Loucy (cell line): ENCODE measurements around the gene ADGRL3.

Source experiments
- H2AFZ ChIP-seq: fragments of 200-600 bp; sonication (generic); 2 replicates; pipeline ENCODE4 v1.6.0; 2016; ENCODE audit warnings: antibody characterized with exemption, mild to moderate bottlenecking, low read length, moderate library complexity
- H3F3A ChIP-seq: fragments of 200-600 bp; 2 replicates; pipeline ENCODE4 v1.6.0; 2016; ENCODE audit warnings: antibody characterized with exemption, low read depth, mild to moderate bottlenecking
- H3K27me3 ChIP-seq: fragments of 200-600 bp; sonication (generic); 2 replicates; pipeline ENCODE4 v1.6.1; 2014; ENCODE audit warnings: low read length, mild to moderate bottlenecking; ENCODE audit not compliant: insufficient read depth, poor library complexity, severe bottlenecking
- H3K36me3 ChIP-seq: fragments of 200-600 bp; sonication (generic); 2 replicates; pipeline ENCODE4 v1.6.1; 2016; ENCODE audit warnings: low read length; ENCODE audit not compliant: insufficient read depth
- H3K4me1 ChIP-seq: fragments of 200-600 bp; sonication (generic); 2 replicates; pipeline ENCODE4 v1.5.1; 2014; ENCODE audit warnings: low read length, mild to moderate bottlenecking; ENCODE audit not compliant: insufficient read depth, poor library complexity, severe bottlenecking
- H3K4me2 ChIP-seq: fragments of 200-600 bp; sonication (generic); 2 replicates; pipeline ENCODE4 v1.6.0; 2014; ENCODE audit warnings: antibody characterized with exemption, low read length, low read depth, mild to moderate bottlenecking; ENCODE audit not compliant: poor library complexity, severe bottlenecking
- H3K4me3 ChIP-seq: fragments of 200-600 bp; sonication (generic); 2 replicates; pipeline ENCODE4 v1.5.1; 2014; ENCODE audit warnings: low read length, mild to moderate bottlenecking, mixed read lengths; ENCODE audit not compliant: poor library complexity, severe bottlenecking
- H3K79me2 ChIP-seq: fragments of 200-600 bp; sonication (generic); 2 replicates; pipeline ENCODE4 v1.6.1; 2014; ENCODE audit warnings: low read length; ENCODE audit not compliant: insufficient read depth
- H3K9ac ChIP-seq: fragments of 200-600 bp; sonication (generic); 2 replicates; pipeline ENCODE4 v1.6.0; 2014; ENCODE audit warnings: mild to moderate bottlenecking, low read depth, low read length, moderate library complexity; ENCODE audit not compliant: poor library complexity, severe bottlenecking
- H3K9me2 ChIP-seq: fragments of 200-600 bp; sonication (generic); replicated peaks from 2 replicates; pipeline ENCODE4 v1.6.1; 2016; ENCODE audit warnings: low read depth, low read length, mixed read lengths
- H3K9me3 ChIP-seq: fragments of 200-600 bp; sonication (generic); 2 replicates; pipeline ENCODE4 v1.6.1; 2014; ENCODE audit warnings: mild to moderate bottlenecking, antibody characterized with exemption, low read length, low read depth; ENCODE audit not compliant: insufficient read depth
- H4K20me1 ChIP-seq: fragments of 200-600 bp; sonication (generic); 2 replicates; pipeline ENCODE4 v1.6.0; 2014; ENCODE audit warnings: antibody characterized with exemption, low read length, mild to moderate bottlenecking; ENCODE audit not compliant: insufficient read depth, poor library complexity, severe bottlenecking
- CTCF ChIP-seq: fragments of 200-600 bp; sonication (generic); conservative IDR thresholded peaks from 2 replicates; pipeline ENCODE4 v1.5.1; 2014; ENCODE audit warnings: mild to moderate bottlenecking, antibody characterized with exemption, low read length
- EZH2phosphoT487 ChIP-seq: fragments of 200-600 bp; IDR thresholded peaks from 2 replicates; pipeline ENCODE4 v1.6.1; 2018; ENCODE audit warnings: antibody characterized with exemption, mild to moderate bottlenecking, moderate library complexity, borderline replicate concordance

Gene ADGRL3

GRCh38 chr4:61799794-61800193, 599.7 kb downstream of the ADGRL3 start:
- Histone ChIP-seq H3F3A (no peaks in the 10 kb centered on the region), H3K4me1 (no peaks in the 10 kb centered on the region), H3K79me2 (no peaks in the 10 kb centered on the region)

GRCh38 chr4:61805227-61805626, 605.1 kb downstream of the ADGRL3 start:
- H3F3A ChIP-seq, result no peaks in the 10 kb centered on the region
- no peaks in the 10 kb centered on the region for H3K27me3 ChIP-seq
- no peak overlapping the region for H2AFZ ChIP-seq
- H3K4me3 ChIP-seq, result no peak overlapping the region
- TF ChIP-seq EZH2phosphoT487, result no peak
- no peak for TF ChIP-seq CTCF
- H3K79me2 ChIP-seq, result no peaks in the 10 kb centered on the region
- H4K20me1 ChIP-seq, result no peaks in the 10 kb centered on the region
- no peaks in the 10 kb centered on the region for H3K36me3 ChIP-seq
- H3K9me3 ChIP-seq, result no peaks in the 10 kb centered on the region
- no peak overlapping the region for H3K4me2 ChIP-seq
- no peaks in the 10 kb centered on the region for H3K4me1 ChIP-seq
- H3K9ac ChIP-seq, result no peak overlapping the region
- no peaks in the 10 kb centered on the region for H3K9me2 ChIP-seq

More at GRCh38 chr4:61799794-61800193, 599.7 kb downstream of the ADGRL3 start:
- no peaks in the 10 kb centered on the region for H4K20me1 ChIP-seq
- no peak overlapping the region for H3K4me2 ChIP-seq
- no peaks in the 10 kb centered on the region for H3K36me3 ChIP-seq
- H2AFZ ChIP-seq, result no peak overlapping the region
- TF ChIP-seq EZH2phosphoT487 (no peak), CTCF (no peak)
- H3K9ac ChIP-seq, result no peak overlapping the region
- no peak overlapping the region for H3K4me3 ChIP-seq
- H3K27me3 ChIP-seq, result no peaks in the 10 kb centered on the region
- no peaks in the 10 kb centered on the region for H3K9me3 ChIP-seq
- H3K9me2 ChIP-seq, result no peaks in the 10 kb centered on the region

- no peak overlapping the region for H2AFZ ChIP-seq
- TF ChIP-seq CTCF, result no peak
- no peak for TF ChIP-seq EZH2phosphoT487
- no peaks in the 10 kb centered on the region for H3K36me3 ChIP-seq
- no peak overlapping the region for H3K4me2 ChIP-seq
- no peaks in the 10 kb centered on the region for H3K27me3 ChIP-seq
- no peaks in the 10 kb centered on the region for H3K9me2 ChIP-seq
- no peaks in the 10 kb centered on the region for H3K9me3 ChIP-seq
- H3K4me3 ChIP-seq, result no peak overlapping the region
- H3F3A ChIP-seq, result no peaks in the 10 kb centered on the region
- no peaks in the 10 kb centered on the region for H3K79me2 ChIP-seq
- H4K20me1 ChIP-seq, result no peaks in the 10 kb centered on the region
- H3K9ac ChIP-seq, result no peak overlapping the region
- no peaks in the 10 kb centered on the region for H3K4me1 ChIP-seq
These were observed 605.9 kb downstream of the ADGRL3 start for GRCh38 chr4:61805979-61806378.
